Astrocyte of the spinal cord (primary cell): ENCODE data around the gene PPM1E.
A peak's percentile ranks its signal among the peaks of the same experiment; 100 is the strongest.

Experiments
- DNase-seq: peaks from one replicate; pipeline ENCODE4 v3.0.0; 2011; ENCODE audit warnings: low read depth, low spot score
- H3K4me3 ChIP-seq: 2 replicates; pipeline ENCODE4 v1.5.1; 2011; ENCODE audit warnings: low read depth, mild to moderate bottlenecking, low read length, moderate library complexity
- in situ Hi-C: cut with HindIII; loops from 2 replicates; pipeline ENCODE4 v1.10.0; 2017; ENCODE audit warnings: low sequenced_read_pairs
- TF ChIP-seq, protein P1 (sequence below): IDR thresholded peaks from 2 replicates; pipeline ENCODE4 v1.5.1; 2012; ENCODE audit warnings: low read depth, mild to moderate bottlenecking, low read length, inconsistent platforms

Gene PPM1E

DNA sequence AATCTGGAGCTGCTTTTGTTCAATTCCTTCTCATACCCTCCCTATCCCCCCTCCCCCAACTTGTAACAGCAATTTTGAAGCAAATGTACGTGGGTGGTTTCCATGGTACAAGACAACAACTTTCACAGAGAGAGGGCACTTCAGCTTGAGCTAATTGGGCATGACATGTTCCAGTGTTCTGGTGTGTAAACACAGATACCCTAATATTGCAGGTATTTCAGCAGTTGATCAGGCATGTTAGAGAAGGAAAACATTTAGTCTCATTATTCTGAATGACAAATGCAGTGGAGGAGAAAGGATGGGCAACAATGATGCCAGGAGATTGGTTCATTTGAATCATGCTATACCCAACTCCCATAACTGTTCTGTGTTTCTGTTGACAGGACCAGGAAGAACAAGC lies 213.5 kb downstream of the PPM1E start:
- in situ Hi-C loops, result no loop called here
- DNase-seq, result no peak
- TF ChIP-seq, protein P1, sequence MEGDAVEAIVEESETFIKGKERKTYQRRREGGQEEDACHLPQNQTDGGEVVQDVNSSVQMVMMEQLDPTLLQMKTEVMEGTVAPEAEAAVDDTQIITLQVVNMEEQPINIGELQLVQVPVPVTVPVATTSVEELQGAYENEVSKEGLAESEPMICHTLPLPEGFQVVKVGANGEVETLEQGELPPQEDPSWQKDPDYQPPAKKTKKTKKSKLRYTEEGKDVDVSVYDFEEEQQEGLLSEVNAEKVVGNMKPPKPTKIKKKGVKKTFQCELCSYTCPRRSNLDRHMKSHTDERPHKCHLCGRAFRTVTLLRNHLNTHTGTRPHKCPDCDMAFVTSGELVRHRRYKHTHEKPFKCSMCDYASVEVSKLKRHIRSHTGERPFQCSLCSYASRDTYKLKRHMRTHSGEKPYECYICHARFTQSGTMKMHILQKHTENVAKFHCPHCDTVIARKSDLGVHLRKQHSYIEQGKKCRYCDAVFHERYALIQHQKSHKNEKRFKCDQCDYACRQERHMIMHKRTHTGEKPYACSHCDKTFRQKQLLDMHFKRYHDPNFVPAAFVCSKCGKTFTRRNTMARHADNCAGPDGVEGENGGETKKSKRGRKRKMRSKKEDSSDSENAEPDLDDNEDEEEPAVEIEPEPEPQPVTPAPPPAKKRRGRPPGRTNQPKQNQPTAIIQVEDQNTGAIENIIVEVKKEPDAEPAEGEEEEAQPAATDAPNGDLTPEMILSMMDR, result no peak
- no peak overlapping the region for H3K4me3 ChIP-seq

DNA sequence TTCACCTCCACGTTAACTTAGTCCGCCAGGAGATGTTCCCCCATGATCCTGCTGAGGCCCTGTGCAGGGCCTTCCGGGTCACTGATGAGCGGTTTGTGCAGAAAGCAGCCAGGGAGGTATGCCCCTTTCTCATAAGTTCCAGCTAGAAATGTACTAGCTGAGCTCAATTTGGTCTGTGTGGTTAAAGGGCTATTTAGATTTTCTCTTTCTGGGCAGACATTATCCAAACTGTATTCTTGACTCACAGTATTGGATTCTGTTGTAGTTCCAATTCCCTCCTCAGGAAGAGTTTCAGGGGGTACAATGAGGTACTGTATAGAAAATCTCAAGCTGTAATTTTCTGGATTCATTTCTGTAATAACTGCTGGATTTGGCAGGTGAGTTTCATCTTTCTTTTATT lies 214.0 kb downstream of the PPM1E start:
- TF ChIP-seq, protein P1, result no peak
- in situ Hi-C loops, result no loop called here
- peak; percentile 45 for DNase-seq
- H3K4me3 ChIP-seq, result no peak overlapping the region

DNA sequence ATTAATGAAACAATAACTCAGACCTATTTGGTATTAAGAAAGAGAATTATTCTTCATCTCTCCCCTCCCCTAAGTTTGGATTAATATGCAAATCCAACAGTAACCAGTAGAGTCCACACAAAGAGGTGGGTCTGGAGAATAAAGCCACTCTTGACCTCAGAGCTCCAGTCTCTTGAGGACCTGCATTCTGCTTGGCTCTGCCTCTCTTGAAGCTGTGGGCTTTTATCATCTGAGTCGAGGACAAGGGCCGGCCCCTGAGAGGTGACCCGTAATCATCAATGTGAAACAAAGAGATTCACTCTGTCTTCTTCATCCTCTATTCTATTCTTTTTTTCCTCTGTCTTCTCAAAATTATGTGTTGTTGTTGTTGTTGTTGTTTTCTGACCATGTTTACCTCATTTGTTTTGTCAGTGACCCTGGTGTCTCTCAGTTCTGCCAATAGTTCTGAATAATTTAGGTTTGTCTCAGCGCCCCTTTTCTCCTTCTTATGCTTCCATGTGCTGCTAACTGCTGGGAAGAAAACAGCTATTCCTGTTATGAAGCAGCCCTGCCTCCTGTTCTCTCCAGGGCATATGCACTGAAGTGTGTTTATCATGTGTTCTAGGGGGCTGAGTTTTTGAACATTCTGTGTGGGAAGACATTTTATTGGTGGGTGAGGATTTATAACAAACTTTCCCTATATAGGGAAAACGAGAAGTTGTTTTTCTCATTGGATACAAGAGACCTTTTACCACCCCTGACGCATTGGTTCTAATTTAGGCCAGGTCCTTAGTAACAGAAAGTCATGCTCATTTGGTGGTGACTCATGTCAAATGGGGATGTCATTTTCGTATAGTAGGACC lies 215.2 kb downstream of the PPM1E start:
- TF ChIP-seq, protein P1, result no peak
- peak; percentile 29 for DNase-seq
- no peak overlapping the region for H3K4me3 ChIP-seq
- in situ Hi-C loops, result no loop called here

DNA sequence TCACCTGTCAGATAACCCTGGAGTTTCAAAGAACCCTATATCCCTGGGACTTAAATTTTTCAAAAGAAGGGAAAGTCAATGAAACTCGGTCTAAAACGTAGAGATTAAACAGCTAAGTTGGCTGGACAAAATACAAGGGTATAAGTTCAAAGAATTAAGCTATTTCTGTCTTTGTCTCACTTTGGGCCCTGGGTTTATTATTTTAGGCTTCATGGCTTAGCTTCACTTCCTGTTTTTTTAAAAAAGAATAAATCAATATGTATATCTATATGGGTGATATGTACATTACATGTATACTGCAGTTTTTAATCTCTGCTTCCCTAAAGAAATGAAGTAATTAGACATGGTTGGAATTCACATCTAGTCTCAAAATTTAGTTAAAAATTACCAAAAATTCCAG lies 218.7 kb downstream of the PPM1E start:
- TF ChIP-seq, protein P1, result no peak
- H3K4me3 ChIP-seq, result no peak overlapping the region
- in situ Hi-C loops, result no loop called here
- no peak for DNase-seq

DNA sequence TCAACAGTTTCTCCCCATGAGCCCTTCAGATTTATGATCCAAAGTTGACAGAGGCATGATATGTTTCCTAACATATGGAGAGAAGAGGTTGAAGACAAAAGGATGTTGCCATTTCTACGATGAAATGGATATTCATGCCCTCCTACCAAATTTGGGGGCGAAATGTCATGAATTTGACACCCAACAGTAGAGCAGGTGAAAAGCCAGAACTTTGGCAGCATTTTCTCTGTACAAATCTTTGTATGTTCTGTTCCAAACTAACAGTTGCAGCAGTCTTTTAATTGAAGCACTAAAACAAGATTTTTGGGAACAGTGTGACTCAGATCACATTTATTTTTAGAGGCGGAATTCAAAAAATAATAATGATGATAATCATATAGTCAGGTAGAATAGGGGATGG lies 220.9 kb downstream of the PPM1E start:
- in situ Hi-C loops, result no loop called here
- no peak for DNase-seq
- TF ChIP-seq, protein P1, result no peak
- H3K4me3 ChIP-seq, result no peak overlapping the region

DNA sequence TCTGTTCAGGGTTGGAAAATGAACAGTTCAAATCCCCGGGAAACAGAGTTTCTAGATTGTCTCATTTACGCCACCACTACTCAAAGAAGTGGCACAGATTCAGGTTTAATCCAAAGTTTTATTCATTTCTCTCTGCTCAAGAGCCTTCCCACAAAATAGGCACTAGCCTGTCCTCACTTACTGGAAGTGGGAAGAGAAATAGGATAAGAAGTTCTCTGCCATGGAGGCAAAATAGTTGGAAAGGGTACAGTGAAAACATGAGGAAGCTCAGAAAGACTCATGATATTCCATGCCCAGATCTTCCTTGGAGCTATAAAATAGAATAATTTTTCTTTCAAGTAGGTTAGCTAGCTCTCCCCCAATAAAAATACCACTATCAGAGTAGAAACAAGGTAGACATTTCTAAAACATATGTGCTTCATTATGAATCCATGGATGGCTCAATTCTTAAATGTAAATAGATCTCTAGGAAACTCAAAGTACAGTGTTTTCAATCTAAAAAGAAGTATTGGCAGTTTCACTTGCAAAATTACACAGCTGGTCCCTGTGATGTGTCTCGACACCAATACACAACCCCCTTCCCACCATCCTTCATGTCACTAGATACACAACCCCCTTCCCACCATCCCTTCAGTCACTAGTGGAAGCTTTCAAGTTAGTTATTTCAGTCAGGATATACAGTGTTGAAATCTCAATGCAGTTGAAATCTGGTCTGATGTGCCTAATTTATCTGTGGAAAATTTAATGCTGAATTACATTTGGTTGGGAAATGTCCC lies 225.2 kb downstream of the PPM1E start:
- in situ Hi-C loops, result no loop called here
- TF ChIP-seq, protein P1, result no peak
- no peak overlapping the region for H3K4me3 ChIP-seq
- no peak for DNase-seq
